Hepatocyte (in vitro differentiated cells): ENCODE measurements around the gene GMDS. TPM values are rescaled to one million over a fixed set of nuclear protein-coding genes. Genes with fewer than 3 reads are reported as not detected.

ENCODE experiments used
- DNase-seq: peaks from one replicate; pipeline ENCODE4 v3.0.0-alpha.2; 2016; ENCODE audit warnings: low spot score
- H2AFZ ChIP-seq: fragments of 200-600 bp; sonication (generic); 2 replicates; pipeline ENCODE4 v1.6.0; 2016; ENCODE audit warnings: antibody characterized with exemption, mild to moderate bottlenecking
- H3K27ac ChIP-seq: fragments of 200-600 bp; sonication (generic); 2 replicates; pipeline ENCODE4 v1.5.1; 2016; ENCODE audit warnings: mild to moderate bottlenecking
- H3K27me3 ChIP-seq: fragments of 200-600 bp; sonication (generic); 2 replicates; pipeline ENCODE4 v1.6.1; 2016
- H3K36me3 ChIP-seq: fragments of 200-600 bp; sonication (generic); replicated peaks from 2 replicates; pipeline ENCODE4 v1.5.1; 2016; ENCODE audit warnings: low read depth; ENCODE audit not compliant: insufficient read depth
- H3K4me1 ChIP-seq: fragments of 200-600 bp; sonication (generic); 2 replicates; pipeline ENCODE4 v1.5.1; 2016; ENCODE audit warnings: mild to moderate bottlenecking, moderate library complexity; ENCODE audit not compliant: insufficient read depth
- H3K4me2 ChIP-seq: fragments of 200-600 bp; sonication (generic); 2 replicates; pipeline ENCODE4 v1.6.0; 2016
- H3K4me3 ChIP-seq: fragments of 200-600 bp; sonication (generic); 2 replicates; pipeline ENCODE4 v1.5.1; 2016; ENCODE audit warnings: mild to moderate bottlenecking
- H3K79me2 ChIP-seq: fragments of 200-600 bp; sonication (generic); 2 replicates; pipeline ENCODE4 v1.6.0; 2017; ENCODE audit warnings: mild to moderate bottlenecking
- H3K9me2 ChIP-seq: fragments of 200-600 bp; sonication (generic); replicated peaks from 2 replicates; pipeline ENCODE4 v1.6.0; 2017; ENCODE audit warnings: mild to moderate bottlenecking; ENCODE audit not compliant: insufficient read depth
- H3K9me3 ChIP-seq: fragments of 200-600 bp; sonication (generic); 2 replicates; pipeline ENCODE4 v1.5.1; 2016; ENCODE audit warnings: low read depth, mild to moderate bottlenecking
- H4K20me1 ChIP-seq: fragments of 200-600 bp; sonication (generic); 2 replicates; pipeline ENCODE4 v1.6.0; 2016; ENCODE audit warnings: mild to moderate bottlenecking; ENCODE audit not compliant: insufficient read depth, poor library complexity, severe bottlenecking
- EZH2 ChIP-seq: fragments of 200-600 bp; sonication (generic); IDR thresholded peaks from 2 replicates; pipeline ENCODE4 v1.6.1; 2016; ENCODE audit warnings: antibody characterized with exemption, mild to moderate bottlenecking, borderline replicate concordance
- EZH2phosphoT487 ChIP-seq: fragments of 200-600 bp; sonication (generic); IDR thresholded peaks from one replicate; pipeline ENCODE4 v1.6.1; 2018; ENCODE audit warnings: antibody characterized with exemption, mild to moderate bottlenecking, low read depth, moderate library complexity; ENCODE audit not compliant: unreplicated experiment, severe bottlenecking
- WGBS: methylation state at CpG from one replicate; pipeline ENCODE4 v1.1.6; 2016; ENCODE audit warnings: low lambda C conversion rate; ENCODE audit errors: missing lambda C conversion rate; 5-methylcytosine and 5-hydroxymethylcytosine counted together
- polyA plus RNA-seq: library from polyadenylated mRNA; unstranded; fragments of >200 nt; fragmentation: Nextera tagmentation; extraction: Ambion mirVana; gene quantifications from 2 replicates; pipeline ENCODE4 v1.2.1, GENCODE V29; 2016
- total RNA-seq: library from RNA; depleted of rRNA; stranded (reverse); fragments of >200 nt; gene quantifications from 2 replicates; pipeline ENCODE4 v1.2.3, GENCODE V29; 2014
- TF ChIP-seq, protein P1 (sequence below): fragments of 200-600 bp; sonication (generic); IDR thresholded peaks from 2 replicates; pipeline ENCODE4 v1.5.1; 2016; ENCODE audit warnings: antibody characterized with exemption, mild to moderate bottlenecking; ENCODE audit not compliant: poor library complexity

GMDS gene
- total and polyA plus RNA-seq, 2 experiments from 2014 or later = 20.7 to 32.6 TPM

DNA sequence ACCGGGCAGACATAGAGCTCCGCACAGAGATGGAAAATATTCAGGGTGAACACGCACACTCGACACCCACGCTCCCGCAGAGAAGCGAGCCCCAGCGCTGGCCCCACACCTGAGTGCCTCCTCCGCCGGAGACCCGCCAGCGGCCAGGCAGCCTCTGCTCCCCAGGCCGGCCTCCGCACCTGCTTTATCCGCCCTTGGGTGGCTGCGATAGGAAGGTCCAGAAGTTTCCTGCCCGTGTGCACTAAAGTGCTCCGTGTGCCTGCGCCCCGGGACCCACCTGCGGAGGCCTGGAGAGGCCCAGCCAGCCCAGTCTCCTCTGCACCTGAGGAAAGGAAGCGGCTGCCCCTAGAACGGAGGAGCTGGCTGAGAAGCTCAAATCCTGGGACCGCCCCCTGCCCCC is 646.5 kb downstream of the GMDS start:
- TF ChIP-seq EZH2phosphoT487 (no peak), EZH2 (no peak)
- TF ChIP-seq, protein P1, sequence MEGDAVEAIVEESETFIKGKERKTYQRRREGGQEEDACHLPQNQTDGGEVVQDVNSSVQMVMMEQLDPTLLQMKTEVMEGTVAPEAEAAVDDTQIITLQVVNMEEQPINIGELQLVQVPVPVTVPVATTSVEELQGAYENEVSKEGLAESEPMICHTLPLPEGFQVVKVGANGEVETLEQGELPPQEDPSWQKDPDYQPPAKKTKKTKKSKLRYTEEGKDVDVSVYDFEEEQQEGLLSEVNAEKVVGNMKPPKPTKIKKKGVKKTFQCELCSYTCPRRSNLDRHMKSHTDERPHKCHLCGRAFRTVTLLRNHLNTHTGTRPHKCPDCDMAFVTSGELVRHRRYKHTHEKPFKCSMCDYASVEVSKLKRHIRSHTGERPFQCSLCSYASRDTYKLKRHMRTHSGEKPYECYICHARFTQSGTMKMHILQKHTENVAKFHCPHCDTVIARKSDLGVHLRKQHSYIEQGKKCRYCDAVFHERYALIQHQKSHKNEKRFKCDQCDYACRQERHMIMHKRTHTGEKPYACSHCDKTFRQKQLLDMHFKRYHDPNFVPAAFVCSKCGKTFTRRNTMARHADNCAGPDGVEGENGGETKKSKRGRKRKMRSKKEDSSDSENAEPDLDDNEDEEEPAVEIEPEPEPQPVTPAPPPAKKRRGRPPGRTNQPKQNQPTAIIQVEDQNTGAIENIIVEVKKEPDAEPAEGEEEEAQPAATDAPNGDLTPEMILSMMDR = no peak
- Histone ChIP-seq H3K9me3 (no peaks in the 10 kb centered on the region), H3K27me3 (peaks cover 40% of the 10 kb centered on the region), H3K9me2 (no peaks in the 10 kb centered on the region), H3K4me1 (peaks cover 3% of the 10 kb centered on the region), H3K4me2 (no peak overlapping the region), H3K36me3 (no peaks in the 10 kb centered on the region), H3K79me2 (no peaks in the 10 kb centered on the region), H3K27ac (no peak overlapping the region), H2AFZ (no peak overlapping the region), H4K20me1 (no peaks in the 10 kb centered on the region), H3K4me3 (no peak overlapping the region)
- DNase-seq = no peak
- WGBS = 90% methylated on average over 24 of the region's 24 CpGs

GRCh38 chr6:1598433-1598832 is 647.0 kb downstream of the GMDS start:
- no peak overlapping the region for H3K4me3 ChIP-seq
- no peaks in the 10 kb centered on the region for H3K9me2 ChIP-seq
- no peak for DNase-seq
- H2AFZ ChIP-seq = no peak overlapping the region
- no peaks in the 10 kb centered on the region for H3K9me3 ChIP-seq
- no peaks in the 10 kb centered on the region for H3K4me1 ChIP-seq
- no peak overlapping the region for H3K27ac ChIP-seq
- peaks cover 36% of the 10 kb centered on the region for H3K27me3 ChIP-seq
- WGBS = 85% methylated on average over 10 of the region's 10 CpGs
- no peak for TF ChIP-seq EZH2phosphoT487
- TF ChIP-seq, protein P1 = no peak
- no peak for TF ChIP-seq EZH2
- H3K79me2 ChIP-seq = no peaks in the 10 kb centered on the region
- H3K4me2 ChIP-seq = no peak overlapping the region
- no peaks in the 10 kb centered on the region for H4K20me1 ChIP-seq
- H3K36me3 ChIP-seq = no peaks in the 10 kb centered on the region

GRCh38 chr6:1597924-1598323 is 647.5 kb downstream of the GMDS start:
- TF ChIP-seq EZH2phosphoT487 (no peak), EZH2 (no peak)
- TF ChIP-seq, protein P1 = no peak
- H3K4me1 ChIP-seq = no peaks in the 10 kb centered on the region
- H3K27ac ChIP-seq = no peak overlapping the region
- H3K9me2 ChIP-seq = no peaks in the 10 kb centered on the region
- H3K9me3 ChIP-seq = no peaks in the 10 kb centered on the region
- H3K36me3 ChIP-seq = no peaks in the 10 kb centered on the region
- 85% methylated on average over 5 of the region's 5 CpGs for WGBS
- no peak overlapping the region for H3K4me3 ChIP-seq
- H3K79me2 ChIP-seq = no peaks in the 10 kb centered on the region
- H4K20me1 ChIP-seq = no peaks in the 10 kb centered on the region
- H3K4me2 ChIP-seq = no peak overlapping the region
- peaks cover 34% of the 10 kb centered on the region for H3K27me3 ChIP-seq
- no peak for DNase-seq
- no peak overlapping the region for H2AFZ ChIP-seq
